ENCODE results near the gene SCN9A.

DNA sequence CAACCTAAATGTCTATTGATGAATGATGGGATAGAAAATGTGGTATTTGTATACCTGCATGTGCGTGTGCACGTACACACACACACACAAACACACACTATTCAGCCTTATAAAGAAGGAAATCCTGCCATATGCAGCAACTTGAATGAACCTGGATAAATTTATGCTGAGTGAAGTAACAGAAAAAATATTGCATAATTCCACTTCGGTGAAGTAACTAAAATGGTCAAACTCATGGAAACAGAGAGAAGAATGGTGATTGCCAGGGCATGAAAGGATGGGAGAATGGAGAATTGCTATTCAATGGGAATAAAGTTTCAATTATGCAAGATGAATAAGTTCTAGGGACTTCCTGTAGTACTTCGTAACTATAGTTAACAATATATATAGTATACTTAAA, 152.4 kb downstream of the SCN9A start:
- TF ChIP-seq SCRT2 (tag by site-specific recombination; IDR thresholded peaks at IDR 0.05) (no peak), SP2 (tag by site-specific recombination; IDR thresholded peaks at IDR 0.05) (no peak), YY1 (tag by site-specific recombination; IDR thresholded peaks at IDR 0.05) (no peak)
- TF ChIP-seq, protein P1, sequence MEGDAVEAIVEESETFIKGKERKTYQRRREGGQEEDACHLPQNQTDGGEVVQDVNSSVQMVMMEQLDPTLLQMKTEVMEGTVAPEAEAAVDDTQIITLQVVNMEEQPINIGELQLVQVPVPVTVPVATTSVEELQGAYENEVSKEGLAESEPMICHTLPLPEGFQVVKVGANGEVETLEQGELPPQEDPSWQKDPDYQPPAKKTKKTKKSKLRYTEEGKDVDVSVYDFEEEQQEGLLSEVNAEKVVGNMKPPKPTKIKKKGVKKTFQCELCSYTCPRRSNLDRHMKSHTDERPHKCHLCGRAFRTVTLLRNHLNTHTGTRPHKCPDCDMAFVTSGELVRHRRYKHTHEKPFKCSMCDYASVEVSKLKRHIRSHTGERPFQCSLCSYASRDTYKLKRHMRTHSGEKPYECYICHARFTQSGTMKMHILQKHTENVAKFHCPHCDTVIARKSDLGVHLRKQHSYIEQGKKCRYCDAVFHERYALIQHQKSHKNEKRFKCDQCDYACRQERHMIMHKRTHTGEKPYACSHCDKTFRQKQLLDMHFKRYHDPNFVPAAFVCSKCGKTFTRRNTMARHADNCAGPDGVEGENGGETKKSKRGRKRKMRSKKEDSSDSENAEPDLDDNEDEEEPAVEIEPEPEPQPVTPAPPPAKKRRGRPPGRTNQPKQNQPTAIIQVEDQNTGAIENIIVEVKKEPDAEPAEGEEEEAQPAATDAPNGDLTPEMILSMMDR (tag by site-specific recombination; IDR thresholded peaks at IDR 0.05) = no peak
- TF ChIP-seq, protein P2, sequence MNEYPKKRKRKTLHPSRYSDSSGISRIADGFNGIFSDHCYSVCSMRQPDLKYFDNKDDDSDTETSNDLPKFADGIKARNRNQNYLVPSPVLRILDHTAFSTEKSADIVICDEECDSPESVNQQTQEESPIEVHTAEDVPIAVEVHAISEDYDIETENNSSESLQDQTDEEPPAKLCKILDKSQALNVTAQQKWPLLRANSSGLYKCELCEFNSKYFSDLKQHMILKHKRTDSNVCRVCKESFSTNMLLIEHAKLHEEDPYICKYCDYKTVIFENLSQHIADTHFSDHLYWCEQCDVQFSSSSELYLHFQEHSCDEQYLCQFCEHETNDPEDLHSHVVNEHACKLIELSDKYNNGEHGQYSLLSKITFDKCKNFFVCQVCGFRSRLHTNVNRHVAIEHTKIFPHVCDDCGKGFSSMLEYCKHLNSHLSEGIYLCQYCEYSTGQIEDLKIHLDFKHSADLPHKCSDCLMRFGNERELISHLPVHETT (tag by site-specific recombination; IDR thresholded peaks at IDR 0.05) = no peak
- TF ChIP-seq, protein P3, sequence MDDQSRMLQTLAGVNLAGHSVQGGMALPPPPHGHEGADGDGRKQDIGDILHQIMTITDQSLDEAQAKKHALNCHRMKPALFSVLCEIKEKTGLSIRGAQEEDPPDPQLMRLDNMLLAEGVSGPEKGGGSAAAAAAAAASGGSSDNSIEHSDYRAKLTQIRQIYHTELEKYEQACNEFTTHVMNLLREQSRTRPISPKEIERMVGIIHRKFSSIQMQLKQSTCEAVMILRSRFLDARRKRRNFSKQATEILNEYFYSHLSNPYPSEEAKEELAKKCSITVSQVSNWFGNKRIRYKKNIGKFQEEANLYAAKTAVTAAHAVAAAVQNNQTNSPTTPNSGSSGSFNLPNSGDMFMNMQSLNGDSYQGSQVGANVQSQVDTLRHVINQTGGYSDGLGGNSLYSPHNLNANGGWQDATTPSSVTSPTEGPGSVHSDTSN (CRISPR knock-in tag; IDR thresholded peaks at IDR 0.05) = no peak
- TF ChIP-seq, protein P4, sequence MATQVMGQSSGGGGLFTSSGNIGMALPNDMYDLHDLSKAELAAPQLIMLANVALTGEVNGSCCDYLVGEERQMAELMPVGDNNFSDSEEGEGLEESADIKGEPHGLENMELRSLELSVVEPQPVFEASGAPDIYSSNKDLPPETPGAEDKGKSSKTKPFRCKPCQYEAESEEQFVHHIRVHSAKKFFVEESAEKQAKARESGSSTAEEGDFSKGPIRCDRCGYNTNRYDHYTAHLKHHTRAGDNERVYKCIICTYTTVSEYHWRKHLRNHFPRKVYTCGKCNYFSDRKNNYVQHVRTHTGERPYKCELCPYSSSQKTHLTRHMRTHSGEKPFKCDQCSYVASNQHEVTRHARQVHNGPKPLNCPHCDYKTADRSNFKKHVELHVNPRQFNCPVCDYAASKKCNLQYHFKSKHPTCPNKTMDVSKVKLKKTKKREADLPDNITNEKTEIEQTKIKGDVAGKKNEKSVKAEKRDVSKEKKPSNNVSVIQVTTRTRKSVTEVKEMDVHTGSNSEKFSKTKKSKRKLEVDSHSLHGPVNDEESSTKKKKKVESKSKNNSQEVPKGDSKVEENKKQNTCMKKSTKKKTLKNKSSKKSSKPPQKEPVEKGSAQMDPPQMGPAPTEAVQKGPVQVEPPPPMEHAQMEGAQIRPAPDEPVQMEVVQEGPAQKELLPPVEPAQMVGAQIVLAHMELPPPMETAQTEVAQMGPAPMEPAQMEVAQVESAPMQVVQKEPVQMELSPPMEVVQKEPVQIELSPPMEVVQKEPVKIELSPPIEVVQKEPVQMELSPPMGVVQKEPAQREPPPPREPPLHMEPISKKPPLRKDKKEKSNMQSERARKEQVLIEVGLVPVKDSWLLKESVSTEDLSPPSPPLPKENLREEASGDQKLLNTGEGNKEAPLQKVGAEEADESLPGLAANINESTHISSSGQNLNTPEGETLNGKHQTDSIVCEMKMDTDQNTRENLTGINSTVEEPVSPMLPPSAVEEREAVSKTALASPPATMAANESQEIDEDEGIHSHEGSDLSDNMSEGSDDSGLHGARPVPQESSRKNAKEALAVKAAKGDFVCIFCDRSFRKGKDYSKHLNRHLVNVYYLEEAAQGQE (tag by site-specific recombination; IDR thresholded peaks at IDR 0.05) = no peak
